Gastroesophageal sphincter (tissue), 3 donors: ENCODE measurements around the gene COL15A1.

ENCODE experiments used
- EP300 ChIP-seq: sonication (generic); formaldehyde crosslinking; IDR thresholded peaks from one replicate; pipeline ENCODE4 v1.6.1; 2017; ENCODE audit warnings: antibody characterized with exemption, mild to moderate bottlenecking
- POLR2A ChIP-seq, 2 donors: fragments of 450-650 bp; IDR thresholded peaks; one replicate each; pipeline ENCODE4 v1.6.1; 2017; ENCODE audit warnings: antibody characterized with exemption in 2 of 2, mild to moderate bottlenecking in 2 of 2, moderate library complexity in 1 of 2
- POLR2AphosphoS5 ChIP-seq: sonication (generic); formaldehyde crosslinking; IDR thresholded peaks from one replicate; pipeline ENCODE4 v1.6.1; 2017; ENCODE audit warnings: antibody characterized with exemption
- TF ChIP-seq, protein P1 (sequence below), 4 experiments: fragments of 200-600 bp in 2 of 4; fragments of 450-650 bp in 2 of 4; sonication (generic) in 1 of 4; IDR thresholded peaks; one replicate each; pipeline ENCODE4 v1.5.1; 2017 to 2019; ENCODE audit warnings: antibody characterized with exemption in 4 of 4, mild to moderate bottlenecking in 2 of 4, moderate library complexity in 2 of 4

DNA sequence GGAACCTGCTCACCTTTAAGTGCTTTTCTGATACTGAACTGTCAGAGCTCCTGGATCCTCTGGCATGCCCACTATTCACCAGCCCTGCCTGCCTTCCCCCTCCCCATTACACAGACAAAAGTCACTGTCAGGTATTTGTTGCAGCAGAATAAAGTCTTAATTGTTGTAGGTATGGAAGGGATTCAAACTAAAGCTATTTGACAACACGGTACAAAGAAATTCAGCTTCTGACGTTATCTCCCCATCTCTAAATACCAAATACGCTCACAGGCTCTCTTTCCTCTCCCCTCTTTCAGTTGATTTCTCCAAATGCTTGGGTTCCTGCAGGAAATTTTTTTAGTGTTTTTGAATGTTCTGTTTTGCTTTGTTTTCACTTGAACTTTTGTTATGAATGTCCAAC is 151.9 kb downstream of the COL15A1 start:
- TF ChIP-seq POLR2A (IDR thresholded peaks at IDR 0.05): no peak
- TF ChIP-seq, protein P1, sequence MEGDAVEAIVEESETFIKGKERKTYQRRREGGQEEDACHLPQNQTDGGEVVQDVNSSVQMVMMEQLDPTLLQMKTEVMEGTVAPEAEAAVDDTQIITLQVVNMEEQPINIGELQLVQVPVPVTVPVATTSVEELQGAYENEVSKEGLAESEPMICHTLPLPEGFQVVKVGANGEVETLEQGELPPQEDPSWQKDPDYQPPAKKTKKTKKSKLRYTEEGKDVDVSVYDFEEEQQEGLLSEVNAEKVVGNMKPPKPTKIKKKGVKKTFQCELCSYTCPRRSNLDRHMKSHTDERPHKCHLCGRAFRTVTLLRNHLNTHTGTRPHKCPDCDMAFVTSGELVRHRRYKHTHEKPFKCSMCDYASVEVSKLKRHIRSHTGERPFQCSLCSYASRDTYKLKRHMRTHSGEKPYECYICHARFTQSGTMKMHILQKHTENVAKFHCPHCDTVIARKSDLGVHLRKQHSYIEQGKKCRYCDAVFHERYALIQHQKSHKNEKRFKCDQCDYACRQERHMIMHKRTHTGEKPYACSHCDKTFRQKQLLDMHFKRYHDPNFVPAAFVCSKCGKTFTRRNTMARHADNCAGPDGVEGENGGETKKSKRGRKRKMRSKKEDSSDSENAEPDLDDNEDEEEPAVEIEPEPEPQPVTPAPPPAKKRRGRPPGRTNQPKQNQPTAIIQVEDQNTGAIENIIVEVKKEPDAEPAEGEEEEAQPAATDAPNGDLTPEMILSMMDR (IDR thresholded peaks at IDR 0.05): no peak
- no peak for TF ChIP-seq EP300
- no peak for TF ChIP-seq POLR2AphosphoS5
